Mesothelial cell of epicardium (in vitro differentiated cells): ENCODE data around the gene SUV39H1. TPM values are rescaled to one million over a fixed set of nuclear protein-coding genes. Genes with fewer than 3 reads are reported as not detected.
"Not testable (repeated sequence)": the region's sequence is repeated elsewhere in the genome, so short reads cannot be mapped to it uniquely, and the experiment has no call there.

Experiments used
- DNase-seq, 2 experiments: peaks; one replicate each; pipeline ENCODE4 v3.0.0; 2021; ENCODE audit warnings: low spot score in 2 of 2; ENCODE audit not compliant: unreplicated experiment in 2 of 2
- H3K27ac Mint-ChIP-seq: 2 replicates; pipeline ENCODE4 v1.8.0; 2021; ENCODE audit warnings: mixed read lengths
- H3K27me3 Mint-ChIP-seq: 2 replicates; pipeline ENCODE4 v1.8.0; 2021; ENCODE audit warnings: low read depth, mixed read lengths
- H3K36me3 Mint-ChIP-seq: 2 replicates; pipeline ENCODE4 v1.8.0; 2021; ENCODE audit warnings: mixed read lengths
- H3K4me1 Mint-ChIP-seq: 2 replicates; pipeline ENCODE4 v1.8.0; 2021; ENCODE audit warnings: mixed read lengths
- H3K4me3 Mint-ChIP-seq: 2 replicates; pipeline ENCODE4 v1.8.0; 2021; ENCODE audit warnings: mild to moderate bottlenecking, moderate library complexity, mixed read lengths
- H3K9me3 Mint-ChIP-seq: 2 replicates; pipeline ENCODE4 v1.8.0; 2021; ENCODE audit warnings: mixed read lengths
- CTCF ChIP-seq: fragments of 200-600 bp; sonication (generic); IDR thresholded peaks from one replicate; pipeline ENCODE4 v1.5.0; 2021; ENCODE audit warnings: antibody characterized with exemption; ENCODE audit not compliant: unreplicated experiment
- total RNA-seq: library from RNA; stranded (reverse); gene quantifications from 3 replicates; pipeline ENCODE4 v1.2.1, GENCODE V29; 2021

The SUV39H1 gene
- total RNA-seq, 1 donor from 2014 or later = 5.3 TPM

GRCh38 chrX:48664156-48664555, 32.4 kb upstream of the SUV39H1 start:
- no peak overlapping the region for H3K27ac Mint-ChIP-seq
- no peaks in the 10 kb centered on the region for H3K4me1 Mint-ChIP-seq
- peaks cover 14% of the 10 kb centered on the region for H3K9me3 Mint-ChIP-seq
- H3K27me3 Mint-ChIP-seq = no peaks in the 10 kb centered on the region
- peaks cover 1% of the 10 kb centered on the region for H3K36me3 Mint-ChIP-seq
- no peak overlapping the region for H3K4me3 Mint-ChIP-seq
- TF ChIP-seq CTCF = no peak
- DNase-seq = no peak

GRCh38 chrX:48665991-48666390, 30.5 kb upstream of the SUV39H1 start:
- no peak overlapping the region for H3K4me3 Mint-ChIP-seq
- no peaks in the 10 kb centered on the region for H3K27me3 Mint-ChIP-seq
- TF ChIP-seq CTCF = no peak
- DNase-seq = no peak
- peaks cover under 1% of the 10 kb centered on the region for H3K36me3 Mint-ChIP-seq
- H3K4me1 Mint-ChIP-seq = no peaks in the 10 kb centered on the region
- H3K27ac Mint-ChIP-seq = no peak overlapping the region
- peaks cover 10% of the 10 kb centered on the region for H3K9me3 Mint-ChIP-seq

- H3K27ac Mint-ChIP-seq = no peak overlapping the region
- H3K4me3 Mint-ChIP-seq = no peak overlapping the region
- no peak for DNase-seq
- peaks cover 4% of the 10 kb centered on the region for H3K9me3 Mint-ChIP-seq
- no peaks in the 10 kb centered on the region for H3K36me3 Mint-ChIP-seq
- H3K4me1 Mint-ChIP-seq = no peaks in the 10 kb centered on the region
- TF ChIP-seq CTCF = no peak
- H3K27me3 Mint-ChIP-seq = no peaks in the 10 kb centered on the region
Observed at GRCh38 chrX:48666649-48667048, 29.9 kb upstream of the SUV39H1 start.

GRCh38 chrX:48667509-48667908, 29.0 kb upstream of the SUV39H1 start:
- Mint-ChIP-seq H3K27ac (no peak overlapping the region), H3K9me3 (peaks cover 4% of the 10 kb centered on the region), H3K36me3 (no peaks in the 10 kb centered on the region)

GRCh38 chrX:48668187-48668586, 28.3 kb upstream of the SUV39H1 start:
- not testable (repeated sequence) for H3K36me3 Mint-ChIP-seq, DNase-seq, H3K27me3 Mint-ChIP-seq, H3K4me3 Mint-ChIP-seq, H3K27ac Mint-ChIP-seq, H3K9me3 Mint-ChIP-seq, H3K4me1 Mint-ChIP-seq

More at GRCh38 chrX:48667509-48667908, 29.0 kb upstream of the SUV39H1 start:
- no peak overlapping the region for H3K4me3 Mint-ChIP-seq
- H3K4me1 Mint-ChIP-seq = no peaks in the 10 kb centered on the region
- TF ChIP-seq CTCF = no peak
- no peaks in the 10 kb centered on the region for H3K27me3 Mint-ChIP-seq
- no peak for DNase-seq

GRCh38 chrX:48676106-48676892, 20.2 kb upstream of the SUV39H1 start:
- H3K9me3 Mint-ChIP-seq = peaks cover 12% of the 10 kb centered on the region
- no peak for TF ChIP-seq CTCF
- peak overlapping the region; percentile 88 for H3K4me3 Mint-ChIP-seq
- no peaks in the 10 kb centered on the region for H3K27me3 Mint-ChIP-seq
- peaks cover 14% of the 10 kb centered on the region for H3K4me1 Mint-ChIP-seq
- DNase-seq = peak; percentile 79 to 88
- H3K27ac Mint-ChIP-seq = peak overlapping the region; percentile 95
- no peaks in the 10 kb centered on the region for H3K36me3 Mint-ChIP-seq
